Suppressor macrophage treated with lipopolysaccharide for 4 hours (primary cell): ENCODE data around the gene ZNF133.

Source experiments
- DNase-seq: peaks from one replicate; pipeline ENCODE4 v3.0.0-alpha.2; 2020

Gene ZNF133

DNA sequence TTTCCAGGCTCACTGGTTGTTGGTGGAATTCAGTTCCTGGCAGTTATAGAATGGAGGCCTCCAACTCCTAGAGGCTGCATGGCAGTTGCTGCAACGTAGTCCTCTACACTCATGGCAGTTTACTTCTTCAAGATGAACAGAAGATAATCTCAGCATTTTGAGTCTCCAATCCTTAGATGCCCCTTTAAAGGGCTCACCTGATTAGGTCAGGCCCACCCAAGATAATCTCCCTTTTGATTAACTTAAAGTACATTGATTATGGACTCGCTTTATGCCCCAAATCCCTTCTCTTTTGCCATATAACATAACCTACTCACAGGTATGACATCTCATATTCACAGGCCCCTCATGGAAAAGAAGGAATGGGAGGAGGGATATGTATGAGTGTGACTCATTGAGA, 76.4 kb downstream of the ZNF133 start:
- DNase-seq = no peak
